Activated naive CD4-positive, alpha-beta T cell treated with anti-CD3 and anti-CD28 coated beads for 36 hours (primary cell): ENCODE data around the gene WDR1. TPM values are rescaled to one million over a fixed set of nuclear protein-coding genes. Genes with fewer than 3 reads are reported as not detected.

Experiments used
- CTCF ChIA-PET: fragments of 350-600 bp; sonication (Branson Sonifier 250); formaldehyde crosslinking; loops from one replicate; lab custom pipeline; 2021; ENCODE audit warnings: antibody characterized with exemption; lab: Charles Lee
- DNase-seq: peaks from one replicate; pipeline ENCODE4 v3.0.0-alpha.2; 2020
- H3K27ac Mint-ChIP-seq: one replicate; pipeline ENCODE4 v1.8.0; 2021; ENCODE audit warnings: mild to moderate bottlenecking, mixed read lengths
- H3K27me3 Mint-ChIP-seq: one replicate; pipeline ENCODE4 v1.8.0; 2021; ENCODE audit warnings: low read depth, mixed read lengths
- H3K36me3 Mint-ChIP-seq: one replicate; pipeline ENCODE4 v1.8.0; 2021; ENCODE audit warnings: low read depth, mixed read lengths
- H3K4me1 Mint-ChIP-seq: one replicate; pipeline ENCODE4 v1.8.0; 2021; ENCODE audit warnings: low read depth, mixed read lengths
- H3K4me3 Mint-ChIP-seq: one replicate; pipeline ENCODE4 v1.8.0; 2021; ENCODE audit warnings: mild to moderate bottlenecking, moderate library complexity, mixed read lengths
- H3K9me3 Mint-ChIP-seq: one replicate; pipeline ENCODE4 v1.8.0; 2021; ENCODE audit warnings: mixed read lengths
- intact Hi-C: fragments of 100-400 bp; cut with micrococcal nuclease; formaldehyde crosslinking; loops from one replicate; pipeline ENCODE4 v1.15.1; 2023
- total RNA-seq, 2 experiments: library from RNA; stranded (reverse); gene quantifications; one replicate each; pipeline ENCODE4 v1.2.3, GENCODE V29; 2021

The WDR1 gene
- total RNA-seq, 2 experiments from 2014 or later = 271 to 295 TPM

GRCh38 chr4:10118048-10119004 lies 1.7 kb upstream of the WDR1 start:
- no peaks in the 10 kb centered on the region for H3K9me3 Mint-ChIP-seq
- no peaks in the 10 kb centered on the region for H3K27me3 Mint-ChIP-seq
- H3K4me1 Mint-ChIP-seq = peaks cover 76% of the 10 kb centered on the region
- peak; percentile 35 for DNase-seq
- intact Hi-C loops = loop anchor here (5.0 to 10.0 kb wide), 2 partner anchors 966 to 1366 kb away; no protein-coding TSS in a partner anchor
- peaks cover 23% of the 10 kb centered on the region for H3K36me3 Mint-ChIP-seq
- peak overlapping the region; percentile 93 for H3K4me3 Mint-ChIP-seq
- CTCF ChIA-PET = interaction anchor here (0.8 to 2.4 kb wide), 10 partner anchors 11 to 419 kb away, joined by 3 to 13 read pairs (median 6); no protein-coding TSS in a partner anchor
- peak overlapping the region; percentile 100 for H3K27ac Mint-ChIP-seq

- intact Hi-C loops = loop anchor here (1.0 to 10.0 kb wide), 8 partner anchors 16 to 1367 kb away; partner anchors contain the start of gene ZNF518B
- H3K4me1 Mint-ChIP-seq = peaks cover 76% of the 10 kb centered on the region
Observed at GRCh38 chr4:10117359-10118047, 904 bp upstream of the WDR1 start.

GRCh38 chr4:10115797-10116568 lies 616 bp downstream of the WDR1 start:
- peak overlapping the region; percentile 90 for H3K4me3 Mint-ChIP-seq
- no peaks in the 10 kb centered on the region for H3K9me3 Mint-ChIP-seq
- H3K27ac Mint-ChIP-seq = peak overlapping the region; percentile 92
- H3K27me3 Mint-ChIP-seq = no peaks in the 10 kb centered on the region
- peaks cover 45% of the 10 kb centered on the region for H3K36me3 Mint-ChIP-seq
- CTCF ChIA-PET = no interaction called here
- intact Hi-C loops = loop anchor here (1.0 to 10.0 kb wide), 4 partner anchors 10 to 1369 kb away; no protein-coding TSS in a partner anchor
- peak; percentile 81 for DNase-seq
- peaks cover 80% of the 10 kb centered on the region for H3K4me1 Mint-ChIP-seq

More at GRCh38 chr4:10117359-10118047, 904 bp upstream of the WDR1 start:
- DNase-seq = peak; percentile 74
- no peaks in the 10 kb centered on the region for H3K27me3 Mint-ChIP-seq
- no peaks in the 10 kb centered on the region for H3K9me3 Mint-ChIP-seq
- H3K27ac Mint-ChIP-seq = peak overlapping the region; percentile 100
- CTCF ChIA-PET = interaction anchor here (0.8 to 2.1 kb wide), 10 partner anchors 10 to 420 kb away, joined by 3 to 13 read pairs (median 6); no protein-coding TSS in a partner anchor
- peak overlapping the region; percentile 93 for H3K4me3 Mint-ChIP-seq
- H3K36me3 Mint-ChIP-seq = peaks cover 31% of the 10 kb centered on the region

- CTCF ChIA-PET = no interaction called here
- no peak for DNase-seq
- no peaks in the 10 kb centered on the region for H3K9me3 Mint-ChIP-seq
Observed at GRCh38 chr4:10115271-10115796, 1.3 kb downstream of the WDR1 start.

GRCh38 chr4:10114607-10115006 lies 2.0 kb downstream of the WDR1 start:
- peaks cover 55% of the 10 kb centered on the region for H3K36me3 Mint-ChIP-seq
- no peaks in the 10 kb centered on the region for H3K9me3 Mint-ChIP-seq
- H3K4me1 Mint-ChIP-seq = peaks cover 80% of the 10 kb centered on the region
- DNase-seq = no peak
- H3K27me3 Mint-ChIP-seq = no peaks in the 10 kb centered on the region
- intact Hi-C loops = loop anchor here (5.0 to 10.0 kb wide), 2 partner anchors 962 to 1370 kb away; no protein-coding TSS in a partner anchor
- peak overlapping the region; percentile 90 for H3K4me3 Mint-ChIP-seq
- H3K27ac Mint-ChIP-seq = no peak overlapping the region
- CTCF ChIA-PET = interaction anchor here (0.7 kb wide), 1 partner anchor 1519 kb away, joined by 3 read pairs; no protein-coding TSS in a partner anchor

More at GRCh38 chr4:10115271-10115796, 1.3 kb downstream of the WDR1 start:
- Mint-ChIP-seq H3K27ac (peak overlapping the region; percentile 92), H3K36me3 (peaks cover 50% of the 10 kb centered on the region), H3K4me3 (peak overlapping the region; percentile 90), H3K4me1 (peaks cover 80% of the 10 kb centered on the region), H3K27me3 (no peaks in the 10 kb centered on the region)
- intact Hi-C loops = loop anchor here (5.0 to 10.0 kb wide), 2 partner anchors 963 to 1369 kb away; no protein-coding TSS in a partner anchor

GRCh38 chr4:10114147-10114546 lies 2.5 kb downstream of the WDR1 start:
- no peaks in the 10 kb centered on the region for H3K9me3 Mint-ChIP-seq
- CTCF ChIA-PET = interaction anchor here (0.7 kb wide), 1 partner anchor 1519 kb away, joined by 3 read pairs; no protein-coding TSS in a partner anchor
- intact Hi-C loops = loop anchor here (10.0 kb wide), 1 partner anchor 1371 kb away; no protein-coding TSS in a partner anchor
- peak overlapping the region; percentile 34 for H3K4me3 Mint-ChIP-seq
- peaks cover 58% of the 10 kb centered on the region for H3K36me3 Mint-ChIP-seq
- DNase-seq = no peak
- H3K4me1 Mint-ChIP-seq = peaks cover 80% of the 10 kb centered on the region
- H3K27ac Mint-ChIP-seq = peak overlapping the region; percentile 60
- H3K27me3 Mint-ChIP-seq = no peaks in the 10 kb centered on the region

GRCh38 chr4:10113362-10114047 lies 3.1 kb downstream of the WDR1 start:
- Mint-ChIP-seq H3K27ac (peak overlapping the region; percentile 60), H3K36me3 (peaks cover 63% of the 10 kb centered on the region), H3K9me3 (no peaks in the 10 kb centered on the region), H3K4me1 (peaks cover 80% of the 10 kb centered on the region), H3K4me3 (peak overlapping the region; percentile 34), H3K27me3 (no peaks in the 10 kb centered on the region)
- CTCF ChIA-PET = interaction anchor here (0.7 kb wide), 1 partner anchor 1518 kb away, joined by 3 read pairs; no protein-coding TSS in a partner anchor
- DNase-seq = no peak
- intact Hi-C loops = loop anchor here (10.0 kb wide), 1 partner anchor 1371 kb away; no protein-coding TSS in a partner anchor

GRCh38 chr4:10112658-10113284 lies 3.8 kb downstream of the WDR1 start:
- DNase-seq = no peak
- H3K36me3 Mint-ChIP-seq = peaks cover 66% of the 10 kb centered on the region
- intact Hi-C loops = loop anchor here (10.0 kb wide), 1 partner anchor 1372 kb away; no protein-coding TSS in a partner anchor
- H3K9me3 Mint-ChIP-seq = no peaks in the 10 kb centered on the region
- no peak overlapping the region for H3K4me3 Mint-ChIP-seq
- H3K27ac Mint-ChIP-seq = peak overlapping the region; percentile 60
- CTCF ChIA-PET = interaction anchor here (0.9 kb wide), 2 partner anchors 13 to 17 kb away, joined by 3 to 5 read pairs; no protein-coding TSS in a partner anchor
- H3K27me3 Mint-ChIP-seq = no peaks in the 10 kb centered on the region
- H3K4me1 Mint-ChIP-seq = peaks cover 80% of the 10 kb centered on the region

- CTCF ChIA-PET = no interaction called here
- intact Hi-C loops = loop anchor here (10.0 kb wide), 1 partner anchor 1374 kb away; no protein-coding TSS in a partner anchor
- peak overlapping the region; percentile 56 for H3K27ac Mint-ChIP-seq
Observed at GRCh38 chr4:10111067-10111801, 5.4 kb downstream of the WDR1 start.

More at GRCh38 chr4:10111067-10111801, 5.4 kb downstream of the WDR1 start:
- Mint-ChIP-seq H3K4me3 (no peak overlapping the region), H3K36me3 (peaks cover 70% of the 10 kb centered on the region), H3K9me3 (no peaks in the 10 kb centered on the region), H3K27me3 (no peaks in the 10 kb centered on the region), H3K4me1 (peaks cover 95% of the 10 kb centered on the region)
- no peak for DNase-seq
